Measurements from ENCODE around the gene DRD3.

Gene DRD3

GRCh38 chr3:114179575-114179974 lies 723 bp upstream of the DRD3 start:
- DNase-seq (ENCODE audit: low read depth): peak; percentile 20

DNA sequence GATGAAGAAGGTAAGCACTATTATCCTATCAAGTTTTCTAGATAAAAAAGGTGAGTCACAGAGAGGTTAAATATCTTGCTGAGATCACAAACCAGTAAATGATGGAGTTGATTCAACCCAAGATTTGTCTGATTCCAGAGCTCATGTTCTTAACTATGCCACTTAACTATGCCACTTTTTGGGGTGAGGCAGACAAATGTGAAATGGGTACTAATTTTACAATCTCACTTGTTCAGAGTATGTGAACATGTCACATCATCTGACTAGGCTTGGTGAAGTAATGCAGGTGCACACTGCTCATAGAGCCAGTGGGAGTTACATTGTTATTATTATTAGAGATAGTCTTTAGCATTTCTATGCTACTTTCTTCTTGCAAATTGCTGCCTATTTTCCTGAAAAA lies 2.0 kb downstream of the DRD3 start:
- no peak for DNase-seq (ENCODE audit: low read depth)

GRCh38 chr3:114176487-114176886 lies 2.4 kb downstream of the DRD3 start:
- no peak for DNase-seq (ENCODE audit: low read depth)

DNA sequence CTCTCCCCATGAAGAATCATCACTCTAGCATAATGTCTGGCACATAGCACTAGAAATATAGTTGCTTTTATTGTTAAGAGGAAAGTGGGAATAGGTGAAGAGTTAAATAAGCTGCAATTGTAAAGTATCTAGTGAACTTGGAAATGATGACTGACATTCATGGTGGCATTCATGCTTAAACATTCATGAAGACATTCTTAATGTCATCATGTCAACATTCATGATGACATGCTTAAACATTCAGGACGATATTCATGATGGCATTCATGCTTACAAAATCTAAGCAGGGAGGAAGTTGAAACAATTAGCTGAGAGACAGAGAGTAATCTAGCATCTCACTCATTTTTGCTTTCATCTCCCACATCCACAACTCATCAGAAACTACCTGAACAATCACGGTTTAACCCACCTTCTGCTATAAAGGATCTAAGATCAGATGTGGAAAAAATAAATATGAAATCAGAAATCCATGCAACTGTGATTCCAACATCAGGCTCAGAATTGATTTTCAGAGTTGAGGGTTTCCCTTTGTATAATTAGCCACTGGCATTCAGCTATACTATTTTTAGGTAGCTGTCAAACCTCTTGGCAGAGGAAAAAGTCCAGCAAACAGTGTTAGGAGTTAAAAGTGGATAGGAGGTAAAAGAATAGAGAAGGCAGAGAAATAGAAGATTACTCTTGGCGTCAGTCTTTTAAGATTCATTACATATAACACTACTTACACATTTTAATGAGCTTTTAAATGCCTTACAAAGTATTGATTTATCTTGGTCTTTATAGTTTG lies 3.5 kb downstream of the DRD3 start:
- no peak for DNase-seq (ENCODE audit: low read depth)

GRCh38 chr3:114171677-114172076 lies 7.2 kb downstream of the DRD3 start:
- DNase-seq (ENCODE audit: low read depth): no peak

- DNase-seq (ENCODE audit: low read depth): no peak
Measured at GRCh38 chr3:114168150-114168549, 10.7 kb downstream of the DRD3 start.

- DNase-seq (ENCODE audit: low read depth): no peak
Measured at GRCh38 chr3:114157321-114157720, 21.5 kb downstream of the DRD3 start.

DNA sequence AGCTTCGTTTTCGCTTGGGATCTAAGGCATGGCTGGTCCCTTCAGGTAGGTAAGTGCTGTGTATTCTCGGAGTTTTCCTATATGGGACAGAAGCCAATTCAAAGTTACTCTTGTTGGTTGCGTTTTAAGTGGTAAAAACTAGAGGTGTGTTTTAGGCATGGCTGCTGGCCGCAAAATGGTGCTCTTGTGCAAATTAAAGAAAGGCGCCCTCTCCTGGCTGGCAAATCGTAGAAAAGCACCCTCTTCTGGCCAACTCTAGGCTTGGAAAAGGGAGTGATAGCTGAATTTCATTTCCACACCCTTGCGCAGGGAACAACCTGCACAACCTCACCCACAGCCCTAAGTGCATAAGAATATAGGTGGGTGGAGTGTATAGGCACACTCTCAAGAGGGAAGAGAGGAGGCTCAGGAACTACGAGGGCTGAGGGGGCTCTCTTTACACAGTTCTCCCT lies 23.5 kb downstream of the DRD3 start:
- DNase-seq (ENCODE audit: low read depth): peak; percentile 34

DNA sequence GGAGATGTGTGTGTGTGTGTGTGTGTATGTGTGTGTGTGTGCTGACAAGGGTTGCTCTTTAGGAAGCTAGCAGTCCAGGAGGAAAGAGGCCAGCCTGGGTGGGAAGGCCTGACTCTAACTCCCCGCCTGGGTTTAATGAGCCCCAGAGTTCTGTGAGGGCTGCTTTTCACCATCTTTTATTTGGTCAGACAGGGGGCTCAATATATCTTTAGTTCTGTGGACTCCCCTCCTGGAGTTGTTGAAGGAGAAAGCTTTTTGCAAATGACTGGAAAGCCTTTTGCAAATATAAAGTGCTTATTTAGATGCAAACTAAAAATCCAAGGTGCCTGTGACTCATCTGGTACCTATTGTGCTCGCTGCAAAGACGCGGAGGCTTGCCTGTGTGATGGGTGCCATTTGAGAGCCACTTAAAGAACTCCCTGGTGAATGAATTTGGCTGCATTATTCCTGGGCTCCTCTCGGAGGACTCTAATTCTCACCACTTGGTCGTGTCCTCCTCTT lies 24.5 kb downstream of the DRD3 start:
- no peak for DNase-seq (ENCODE audit: low read depth)

- peak; percentile 55 for DNase-seq (ENCODE audit: low read depth)
Measured at GRCh38 chr3:114152519-114153151, 26.2 kb downstream of the DRD3 start.

DNA sequence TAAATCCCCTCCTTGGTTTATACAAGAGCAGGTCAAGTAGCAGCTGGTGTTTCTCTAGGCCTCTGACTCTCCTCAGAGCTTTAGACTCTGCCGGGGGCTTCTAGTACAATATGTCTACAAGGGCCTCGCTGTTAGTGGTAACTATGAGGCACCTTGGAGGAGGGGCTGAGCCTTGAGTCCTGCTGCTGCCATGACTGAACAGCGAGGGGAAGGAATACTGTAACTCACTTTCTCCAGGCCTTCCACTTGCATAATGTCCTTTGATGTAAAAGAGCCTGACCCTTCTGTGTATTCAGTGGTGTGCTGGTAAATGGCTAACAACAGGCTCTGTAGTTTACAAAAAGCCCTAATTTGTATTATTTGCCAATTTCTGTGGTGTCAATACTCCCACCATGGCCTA lies 27.8 kb downstream of the DRD3 start:
- no peak for DNase-seq (ENCODE audit: low read depth)

GRCh38 chr3:114147251-114147650 lies 31.6 kb downstream of the DRD3 start:
- DNase-seq (ENCODE audit: low read depth): no peak

DNA sequence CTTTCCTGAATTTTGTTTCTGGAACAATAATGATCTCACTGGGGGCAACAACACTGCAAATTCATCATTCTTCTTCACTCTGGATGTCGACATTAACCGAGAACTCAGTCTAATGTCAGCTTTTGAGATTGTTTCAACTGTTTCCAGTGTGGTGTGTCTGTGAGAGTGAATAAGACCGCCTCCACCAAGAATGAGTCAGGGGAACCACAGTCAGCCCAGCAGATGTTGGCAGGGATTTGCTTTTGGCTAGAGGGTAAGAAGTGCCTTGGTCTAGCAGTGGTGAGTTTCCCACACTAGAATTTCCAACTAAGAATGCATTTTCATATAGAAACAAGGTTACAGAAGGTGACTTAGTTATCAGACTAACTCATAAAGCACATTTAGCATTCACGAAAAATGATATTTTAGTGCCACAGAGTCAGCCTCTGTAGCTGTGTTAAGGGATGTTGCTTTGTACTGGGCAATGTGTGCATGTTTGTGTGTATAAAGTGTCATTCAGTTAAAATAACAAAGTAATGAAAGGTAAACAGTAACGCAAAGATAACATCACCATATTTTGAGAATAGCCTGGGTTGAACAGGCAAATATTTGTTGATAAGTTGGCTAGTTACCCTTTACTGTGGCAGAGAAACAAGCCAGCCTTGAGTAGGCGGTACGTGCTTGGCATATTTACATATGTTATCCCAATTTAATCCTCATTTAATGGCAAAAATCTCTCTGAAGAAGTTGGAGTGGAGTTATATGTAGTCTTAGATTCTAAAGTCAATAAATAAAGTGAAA lies 33.8 kb downstream of the DRD3 start:
- peak; percentile 86 for DNase-seq (ENCODE audit: low read depth)

GRCh38 chr3:114143817-114144216 lies 35.0 kb downstream of the DRD3 start:
- DNase-seq (ENCODE audit: low read depth): no peak

- DNase-seq (ENCODE audit: low read depth): no peak
Measured at GRCh38 chr3:114139836-114140235, 39.0 kb downstream of the DRD3 start.

DNA sequence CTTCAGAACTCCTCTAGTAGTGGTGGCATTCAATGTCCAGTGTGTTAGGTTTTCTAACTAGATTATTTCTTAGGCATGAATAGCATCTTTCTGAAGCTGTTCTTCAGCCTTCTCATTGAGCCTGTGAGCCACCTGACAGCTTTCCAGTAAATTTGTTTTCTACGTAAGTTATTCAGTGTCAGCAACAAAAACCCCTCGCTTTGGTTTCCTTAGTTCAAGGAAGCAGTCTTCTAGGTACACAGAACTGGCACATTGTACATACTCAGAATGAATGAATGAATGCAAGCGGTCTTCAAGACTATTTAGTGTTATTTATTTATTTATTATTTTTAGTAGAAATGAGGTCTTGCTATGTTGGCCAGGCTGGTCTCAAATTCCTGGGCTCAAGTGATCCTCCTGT lies 44.9 kb downstream of the DRD3 start:
- no peak for DNase-seq (ENCODE audit: low read depth)

DNA sequence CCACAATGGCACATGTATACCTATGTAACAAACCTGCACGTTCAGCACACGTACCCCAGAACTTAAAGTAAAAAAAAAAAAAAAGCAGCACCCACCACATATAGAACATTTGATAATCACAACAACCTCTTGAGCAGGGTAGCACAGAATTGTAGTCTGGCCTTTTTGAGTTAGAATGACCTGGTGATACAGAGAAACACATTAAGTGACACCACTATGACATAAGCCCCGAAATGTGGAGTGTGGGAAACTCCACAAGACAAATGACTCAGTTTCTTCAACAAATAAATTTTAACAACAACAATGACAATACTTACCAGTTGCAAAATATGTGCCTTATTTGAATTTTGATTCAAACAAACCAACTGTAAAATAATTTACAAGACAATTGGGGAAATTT lies 46.4 kb downstream of the DRD3 start:
- no peak for DNase-seq (ENCODE audit: low read depth)

DNA sequence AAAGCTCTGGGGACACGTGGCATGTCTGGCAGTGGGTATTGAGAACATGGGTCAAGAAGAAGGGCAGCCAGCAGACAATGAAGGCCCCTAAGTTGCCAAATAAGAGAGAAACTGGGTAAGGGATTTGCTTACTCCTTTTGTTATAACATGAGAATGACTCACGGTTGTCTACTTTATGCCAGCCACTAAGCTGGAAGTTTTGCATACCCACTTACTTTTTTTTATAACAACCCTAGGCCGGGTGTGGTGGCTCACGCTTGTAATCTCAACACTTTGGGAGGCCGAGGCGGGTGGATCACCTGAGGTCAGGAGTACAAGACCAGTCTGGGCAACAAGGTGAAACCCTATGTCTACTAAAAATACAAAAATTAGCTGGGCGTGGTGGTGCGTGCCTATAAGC lies 50.0 kb downstream of the DRD3 start:
- peak; percentile 14 for DNase-seq (ENCODE audit: low read depth)

DNA sequence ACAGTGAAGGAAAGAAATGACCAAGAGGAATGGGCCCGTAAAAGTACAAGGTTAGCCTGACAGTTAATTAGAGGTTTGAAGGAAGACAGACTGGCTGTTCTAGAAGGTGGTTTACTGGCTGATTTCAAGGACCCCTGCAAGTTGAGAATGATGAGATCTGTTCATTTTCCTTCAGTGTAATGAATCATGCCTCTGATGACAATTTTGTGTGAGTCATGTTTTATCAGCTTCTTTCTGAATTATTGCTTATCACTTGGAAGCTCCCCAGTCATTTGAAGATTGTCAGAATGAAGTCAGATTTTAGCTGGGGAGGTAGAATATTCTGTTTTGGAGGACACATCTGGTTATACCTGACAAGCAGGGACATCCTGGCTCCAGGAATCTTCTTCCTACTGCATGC lies 50.6 kb downstream of the DRD3 start:
- peak; percentile 40 for DNase-seq (ENCODE audit: low read depth)

GRCh38 chr3:114127517-114127916 lies 51.3 kb downstream of the DRD3 start:
- DNase-seq (ENCODE audit: low read depth): peak; percentile 35

DNA sequence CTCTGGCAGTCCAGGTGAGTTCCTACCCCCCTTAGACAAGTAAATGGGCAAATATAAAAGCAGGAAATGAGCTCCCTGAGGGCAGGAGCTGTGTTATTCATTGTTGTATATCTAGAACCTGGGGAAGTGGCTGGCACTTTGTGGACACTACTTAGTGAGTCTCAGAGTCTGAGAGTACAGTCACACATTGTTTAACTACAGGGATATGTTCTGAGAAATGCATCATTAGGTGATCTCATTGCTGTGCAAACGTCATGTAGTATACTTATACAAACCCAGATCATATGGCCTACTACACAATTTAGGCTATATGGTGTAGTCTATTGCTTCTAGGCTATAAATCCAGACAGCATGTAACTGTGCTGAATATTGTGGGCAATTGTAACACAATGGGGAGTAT lies 52.4 kb downstream of the DRD3 start:
- DNase-seq (ENCODE audit: low read depth): no peak

DNA sequence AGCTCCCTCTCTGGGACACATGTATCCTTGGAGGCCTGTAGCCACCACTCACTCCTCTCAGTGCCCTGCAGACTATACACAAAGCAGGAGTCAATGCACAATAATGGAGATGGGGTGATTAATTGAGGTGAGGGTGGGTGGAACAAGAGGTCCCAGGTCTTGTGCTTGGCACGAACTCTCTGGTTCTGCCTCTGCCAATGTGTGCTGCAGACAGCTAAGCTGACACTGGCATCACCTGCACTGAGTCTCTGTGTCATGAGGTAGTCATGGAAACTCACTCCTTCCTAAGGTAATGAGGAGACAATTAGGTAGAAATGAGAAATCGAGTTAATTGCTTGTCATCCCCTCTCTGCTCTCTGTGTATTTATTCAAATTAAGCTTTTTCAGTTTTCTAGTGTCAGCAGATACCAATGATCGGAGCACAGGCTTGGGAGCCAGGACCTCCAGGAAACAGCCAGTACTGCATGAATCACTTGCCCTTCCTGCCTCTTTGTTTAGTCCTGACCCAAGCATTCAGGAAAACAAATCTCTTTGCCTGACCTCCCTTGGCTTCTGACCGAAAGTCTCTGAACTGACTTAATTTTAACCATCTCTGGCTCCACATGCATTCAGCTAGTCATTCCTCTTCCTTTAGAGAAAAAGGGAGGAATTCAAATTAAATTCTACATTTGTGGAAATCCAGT lies 56.7 kb downstream of the DRD3 start:
- DNase-seq (ENCODE audit: low read depth): peak; percentile 42

Data from amniotic epithelial cell (primary cell).